ENCODE data around the gene PC.

- TF ChIP-seq CTCF (conservative IDR thresholded peaks at IDR 0.05; ENCODE audit: low read depth in 2 of 2) = no peak
- no peak for TF ChIP-seq POLR2AphosphoS5 (IDR thresholded peaks at IDR 0.05; ENCODE audit: low read depth)
These were observed 100.8 kb downstream of the PC start for GRCh38 chr11:66857234-66857926.
